ENCODE results near the gene GABBR2.

GABBR2 gene

DNA sequence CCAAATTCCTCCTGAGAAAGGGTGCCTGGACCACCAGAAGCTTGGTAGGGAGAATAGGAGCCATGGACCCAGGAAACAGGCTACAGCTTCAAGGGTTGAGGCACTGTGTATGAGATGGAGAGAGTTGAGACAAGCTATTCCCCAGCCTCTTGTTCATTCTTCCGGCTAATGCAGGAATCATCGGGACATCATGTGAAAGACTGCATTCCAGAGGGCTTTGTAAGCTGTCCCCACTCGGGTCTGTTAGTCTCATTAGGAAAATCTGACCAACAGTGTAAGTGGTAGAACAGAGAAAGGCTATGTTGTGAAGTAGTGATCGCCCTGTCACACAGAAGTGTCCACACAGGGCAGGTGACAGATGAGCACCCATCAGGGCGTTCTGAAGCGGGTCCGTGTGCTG is 81.4 kb downstream of the GABBR2 start:
- no peak overlapping the region for H3K4me3 Mint-ChIP-seq
- TF ChIP-seq, protein P1, sequence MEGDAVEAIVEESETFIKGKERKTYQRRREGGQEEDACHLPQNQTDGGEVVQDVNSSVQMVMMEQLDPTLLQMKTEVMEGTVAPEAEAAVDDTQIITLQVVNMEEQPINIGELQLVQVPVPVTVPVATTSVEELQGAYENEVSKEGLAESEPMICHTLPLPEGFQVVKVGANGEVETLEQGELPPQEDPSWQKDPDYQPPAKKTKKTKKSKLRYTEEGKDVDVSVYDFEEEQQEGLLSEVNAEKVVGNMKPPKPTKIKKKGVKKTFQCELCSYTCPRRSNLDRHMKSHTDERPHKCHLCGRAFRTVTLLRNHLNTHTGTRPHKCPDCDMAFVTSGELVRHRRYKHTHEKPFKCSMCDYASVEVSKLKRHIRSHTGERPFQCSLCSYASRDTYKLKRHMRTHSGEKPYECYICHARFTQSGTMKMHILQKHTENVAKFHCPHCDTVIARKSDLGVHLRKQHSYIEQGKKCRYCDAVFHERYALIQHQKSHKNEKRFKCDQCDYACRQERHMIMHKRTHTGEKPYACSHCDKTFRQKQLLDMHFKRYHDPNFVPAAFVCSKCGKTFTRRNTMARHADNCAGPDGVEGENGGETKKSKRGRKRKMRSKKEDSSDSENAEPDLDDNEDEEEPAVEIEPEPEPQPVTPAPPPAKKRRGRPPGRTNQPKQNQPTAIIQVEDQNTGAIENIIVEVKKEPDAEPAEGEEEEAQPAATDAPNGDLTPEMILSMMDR (IDR thresholded peaks at IDR 0.05; ENCODE audit: unreplicated experiment in 3 of 3), result no peak

GRCh38 chr9:98625728-98626127 is 83.0 kb downstream of the GABBR2 start:
- H3K36me3 Mint-ChIP-seq (ENCODE audit: low read depth), result no peaks in the 10 kb centered on the region
- no peak overlapping the region for H3K27ac Mint-ChIP-seq
- H3K27me3 Mint-ChIP-seq (ENCODE audit: low read depth), result peaks cover 10% of the 10 kb centered on the region
- no peaks in the 10 kb centered on the region for H3K4me1 Mint-ChIP-seq
- no peaks in the 10 kb centered on the region for H3K9me3 Mint-ChIP-seq
- TF ChIP-seq, protein P1 (IDR thresholded peaks at IDR 0.05; ENCODE audit: unreplicated experiment in 3 of 3), result no peak
- H3K4me3 Mint-ChIP-seq, result no peak overlapping the region

More for the DNA sequence above, 81.4 kb downstream of the GABBR2 start:
- H3K36me3 Mint-ChIP-seq (ENCODE audit: low read depth), result no peaks in the 10 kb centered on the region
- H3K9me3 Mint-ChIP-seq, result no peaks in the 10 kb centered on the region
- no peak overlapping the region for H3K27ac Mint-ChIP-seq
- H3K27me3 Mint-ChIP-seq (ENCODE audit: low read depth), result peaks cover 10% of the 10 kb centered on the region
- H3K4me1 Mint-ChIP-seq, result no peaks in the 10 kb centered on the region

DNA sequence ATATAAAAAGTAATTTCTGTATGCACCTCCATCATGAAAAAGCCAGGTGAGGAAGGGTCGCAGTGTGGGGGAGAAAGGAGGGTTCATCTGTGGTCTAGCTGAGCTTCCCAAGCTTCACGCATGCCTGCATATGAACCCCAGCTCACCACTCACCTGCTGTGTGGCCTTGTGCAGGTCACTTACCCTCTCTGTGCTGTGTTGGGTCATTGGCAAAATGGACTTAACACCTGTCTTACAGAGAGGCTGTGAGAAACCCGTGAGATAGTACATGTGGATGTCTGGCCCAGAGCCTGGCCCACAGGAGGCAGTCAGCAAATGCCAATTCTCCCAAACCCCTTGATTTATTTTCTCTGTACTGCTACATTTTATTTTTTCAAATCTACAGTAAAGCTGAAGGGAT is 88.9 kb downstream of the GABBR2 start:
- TF ChIP-seq, protein P1 (IDR thresholded peaks at IDR 0.05; ENCODE audit: unreplicated experiment in 3 of 3), result no peak
- Mint-ChIP-seq H3K4me1 (no peaks in the 10 kb centered on the region), H3K9me3 (no peaks in the 10 kb centered on the region), H3K27me3 (ENCODE audit: low read depth) (peaks cover 7% of the 10 kb centered on the region), H3K4me3 (no peak overlapping the region), H3K36me3 (ENCODE audit: low read depth) (no peaks in the 10 kb centered on the region), H3K27ac (no peak overlapping the region)

DNA sequence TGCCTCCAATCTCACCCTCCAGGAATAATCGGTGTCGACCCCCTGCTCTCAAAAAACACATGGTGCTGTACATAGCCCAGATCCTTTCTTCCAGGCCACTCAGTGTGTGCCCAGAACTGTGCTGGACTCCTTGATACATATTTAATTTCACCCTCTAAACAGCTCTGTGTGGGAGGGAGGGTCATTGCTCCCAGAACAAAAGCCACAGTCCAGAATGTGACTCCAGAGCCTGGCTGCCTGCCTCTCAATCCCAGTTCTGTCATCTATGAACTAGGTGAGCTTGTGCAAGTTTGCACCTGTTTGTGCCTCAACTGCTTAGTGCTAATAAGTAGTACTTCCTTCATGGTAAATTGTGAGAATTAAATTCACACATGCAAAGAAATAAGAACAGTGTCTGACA is 93.1 kb downstream of the GABBR2 start:
- H3K4me3 Mint-ChIP-seq, result no peak overlapping the region
- TF ChIP-seq, protein P1 (IDR thresholded peaks at IDR 0.05; ENCODE audit: unreplicated experiment in 3 of 3), result no peak
- H3K36me3 Mint-ChIP-seq (ENCODE audit: low read depth), result no peaks in the 10 kb centered on the region
- no peaks in the 10 kb centered on the region for H3K4me1 Mint-ChIP-seq
- H3K9me3 Mint-ChIP-seq, result no peaks in the 10 kb centered on the region
- peaks cover 15% of the 10 kb centered on the region for H3K27me3 Mint-ChIP-seq (ENCODE audit: low read depth)
- no peak overlapping the region for H3K27ac Mint-ChIP-seq

GRCh38 chr9:98614941-98615340 is 93.8 kb downstream of the GABBR2 start:
- Mint-ChIP-seq H3K4me3 (no peak overlapping the region), H3K36me3 (ENCODE audit: low read depth) (no peaks in the 10 kb centered on the region), H3K27ac (no peak overlapping the region), H3K27me3 (ENCODE audit: low read depth) (peaks cover 15% of the 10 kb centered on the region), H3K9me3 (no peaks in the 10 kb centered on the region), H3K4me1 (peaks cover 5% of the 10 kb centered on the region)
- TF ChIP-seq, protein P1 (IDR thresholded peaks at IDR 0.05; ENCODE audit: unreplicated experiment in 3 of 3), result no peak

- no peaks in the 10 kb centered on the region for H3K9me3 Mint-ChIP-seq
- H3K27ac Mint-ChIP-seq, result no peak overlapping the region
- TF ChIP-seq, protein P1 (IDR thresholded peaks at IDR 0.05; ENCODE audit: unreplicated experiment in 3 of 3), result no peak
- peaks cover 12% of the 10 kb centered on the region for H3K27me3 Mint-ChIP-seq (ENCODE audit: low read depth)
- H3K4me3 Mint-ChIP-seq, result no peak overlapping the region
- H3K4me1 Mint-ChIP-seq, result peaks cover 5% of the 10 kb centered on the region
- no peaks in the 10 kb centered on the region for H3K36me3 Mint-ChIP-seq (ENCODE audit: low read depth)
Measured at GRCh38 chr9:98612061-98612752, 96.5 kb downstream of the GABBR2 start.
